OCI-LY7 (cell line): ENCODE results near the gene EIF2AK2.

Experiments used
- CTCF ChIP-seq: fragments of 200-600 bp; sonication (generic); conservative IDR thresholded peaks from 2 replicates; pipeline ENCODE4 v1.5.1; 2014; ENCODE audit warnings: mild to moderate bottlenecking, antibody characterized with exemption, low read length, moderate library complexity, mixed read lengths
- EZH2phosphoT487 ChIP-seq: fragments of 200-600 bp; sonication (generic); IDR thresholded peaks from 2 replicates; pipeline ENCODE4 v1.6.1; 2018; ENCODE audit warnings: low read depth, borderline replicate concordance, mild to moderate bottlenecking, mixed run types, antibody characterized with exemption, low read length, moderate library complexity, mixed read lengths

DNA sequence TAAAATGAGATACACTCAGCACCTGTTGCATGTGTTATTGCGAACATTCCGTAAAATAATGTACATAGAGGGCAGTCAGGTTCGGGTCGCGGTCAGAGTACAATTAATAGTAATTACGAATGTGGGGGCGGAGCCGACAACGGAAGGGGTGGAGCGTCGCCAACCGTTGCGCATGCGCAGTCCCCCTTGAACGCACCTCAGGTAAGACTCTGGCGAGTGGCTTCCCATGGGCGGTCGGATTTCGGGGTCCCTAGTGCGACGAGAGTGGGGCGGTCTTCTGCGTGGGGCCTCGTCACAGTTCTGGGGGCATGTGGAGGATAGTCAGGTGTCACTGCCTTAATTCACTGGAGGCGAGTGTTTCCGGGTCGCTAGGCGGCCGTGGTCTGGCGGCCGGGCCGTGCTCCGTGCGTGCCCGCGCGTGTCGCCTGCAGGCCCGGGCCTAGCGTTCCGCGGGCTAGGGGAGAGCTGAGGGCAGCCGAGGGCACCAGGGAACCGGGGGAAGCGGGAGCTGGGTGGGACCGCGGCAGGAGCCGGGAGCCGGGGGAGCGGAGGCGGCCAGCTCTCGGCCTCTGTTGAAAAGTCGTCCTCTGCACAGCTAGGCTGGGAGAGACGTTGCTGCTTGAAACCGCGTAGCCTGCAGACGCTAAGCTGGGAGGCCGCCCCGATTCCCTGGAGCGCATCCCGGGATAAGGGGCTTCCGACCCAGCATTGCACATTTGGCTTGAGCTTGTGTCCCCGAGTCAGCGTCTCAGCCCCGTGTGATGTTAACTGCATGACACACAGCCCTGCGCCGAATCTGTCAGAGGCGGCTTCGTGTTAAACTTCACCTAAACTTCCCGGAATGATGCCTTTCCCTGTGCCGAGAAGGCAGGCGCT, 39.8 kb upstream of the EIF2AK2 start, which contains the start of gene CEBPZOS:
- TF ChIP-seq CTCF (peak; percentile 33; the same call in 1 of the 2 replicates), EZH2phosphoT487 (no peak)
